Central memory CD4-positive, alpha-beta T cell (primary cell): Measurements from ENCODE around the gene KLHL15.
A peak's percentile ranks its signal among the peaks of the same experiment; 100 is the strongest.
"Not testable (repeated sequence)": the region's sequence is repeated elsewhere in the genome, so short reads cannot be mapped to it uniquely, and the experiment has no call there.

Experiments
- DNase-seq: peaks from one replicate; pipeline ENCODE4 v3.0.0; 2022
- total RNA-seq, 3 experiments: gene quantifications; one replicate each; lab custom pipeline; 2026; lab: John Stamatoyannopoulos, UW

Gene KLHL15, protein sequence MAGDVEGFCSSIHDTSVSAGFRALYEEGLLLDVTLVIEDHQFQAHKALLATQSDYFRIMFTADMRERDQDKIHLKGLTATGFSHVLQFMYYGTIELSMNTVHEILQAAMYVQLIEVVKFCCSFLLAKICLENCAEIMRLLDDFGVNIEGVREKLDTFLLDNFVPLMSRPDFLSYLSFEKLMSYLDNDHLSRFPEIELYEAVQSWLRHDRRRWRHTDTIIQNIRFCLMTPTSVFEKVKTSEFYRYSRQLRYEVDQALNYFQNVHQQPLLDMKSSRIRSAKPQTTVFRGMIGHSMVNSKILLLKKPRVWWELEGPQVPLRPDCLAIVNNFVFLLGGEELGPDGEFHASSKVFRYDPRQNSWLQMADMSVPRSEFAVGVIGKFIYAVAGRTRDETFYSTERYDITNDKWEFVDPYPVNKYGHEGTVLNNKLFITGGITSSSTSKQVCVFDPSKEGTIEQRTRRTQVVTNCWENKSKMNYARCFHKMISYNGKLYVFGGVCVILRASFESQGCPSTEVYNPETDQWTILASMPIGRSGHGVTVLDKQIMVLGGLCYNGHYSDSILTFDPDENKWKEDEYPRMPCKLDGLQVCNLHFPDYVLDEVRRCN
- 40.1 to 128 (median 59.1) reads per million in 3 experiments for total RNA-seq

DNA sequence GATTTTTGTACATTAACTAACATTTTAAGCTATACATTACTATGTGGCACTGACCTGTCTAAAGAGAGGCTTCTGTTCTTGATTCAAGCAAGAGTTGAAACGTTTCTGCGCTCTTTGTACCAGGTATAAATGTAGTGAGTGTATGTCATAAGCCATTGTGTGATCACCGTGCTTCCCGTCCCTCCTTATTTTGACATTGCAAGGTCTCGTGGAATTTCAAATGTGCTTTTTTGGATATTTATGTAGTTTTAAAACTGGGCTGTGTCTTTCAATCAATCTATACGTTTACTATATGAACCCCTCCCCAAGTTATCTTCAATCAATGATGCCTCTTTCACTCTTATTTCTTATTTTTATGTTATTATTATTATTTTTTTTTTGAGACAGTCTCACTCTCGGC, at the start of gene KLHL15:
TSS of gene KLHL15 (minus strand) at position 101 of the 400 bp plus-strand sequence. CDS start 20,493 bp downstream, outside the sequence.
- no peak for DNase-seq

GRCh38 chrX:24069877-24070276, 42.9 kb upstream of the KLHL15 start:
- DNase-seq: no peak

- no peak for DNase-seq
Measured at GRCh38 chrX:24063488-24063887, 36.5 kb upstream of the KLHL15 start.

DNA sequence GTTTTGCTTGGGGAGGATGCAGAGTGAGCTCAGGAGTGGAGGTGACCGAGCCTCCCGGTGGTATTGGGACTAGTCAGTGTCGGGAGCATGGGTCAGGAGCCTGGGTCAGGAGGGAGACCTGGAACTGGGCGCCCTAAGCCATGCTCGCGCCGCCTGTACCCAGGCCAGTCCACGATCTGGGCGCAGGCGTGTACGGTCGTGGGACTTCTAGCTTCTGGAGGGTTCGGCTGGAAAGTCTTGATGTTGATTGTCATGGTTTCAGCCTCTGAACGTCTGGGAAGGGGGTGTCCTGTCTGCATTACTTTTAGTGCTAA, 28.0 kb upstream of the KLHL15 start:
- no peak for DNase-seq

DNA sequence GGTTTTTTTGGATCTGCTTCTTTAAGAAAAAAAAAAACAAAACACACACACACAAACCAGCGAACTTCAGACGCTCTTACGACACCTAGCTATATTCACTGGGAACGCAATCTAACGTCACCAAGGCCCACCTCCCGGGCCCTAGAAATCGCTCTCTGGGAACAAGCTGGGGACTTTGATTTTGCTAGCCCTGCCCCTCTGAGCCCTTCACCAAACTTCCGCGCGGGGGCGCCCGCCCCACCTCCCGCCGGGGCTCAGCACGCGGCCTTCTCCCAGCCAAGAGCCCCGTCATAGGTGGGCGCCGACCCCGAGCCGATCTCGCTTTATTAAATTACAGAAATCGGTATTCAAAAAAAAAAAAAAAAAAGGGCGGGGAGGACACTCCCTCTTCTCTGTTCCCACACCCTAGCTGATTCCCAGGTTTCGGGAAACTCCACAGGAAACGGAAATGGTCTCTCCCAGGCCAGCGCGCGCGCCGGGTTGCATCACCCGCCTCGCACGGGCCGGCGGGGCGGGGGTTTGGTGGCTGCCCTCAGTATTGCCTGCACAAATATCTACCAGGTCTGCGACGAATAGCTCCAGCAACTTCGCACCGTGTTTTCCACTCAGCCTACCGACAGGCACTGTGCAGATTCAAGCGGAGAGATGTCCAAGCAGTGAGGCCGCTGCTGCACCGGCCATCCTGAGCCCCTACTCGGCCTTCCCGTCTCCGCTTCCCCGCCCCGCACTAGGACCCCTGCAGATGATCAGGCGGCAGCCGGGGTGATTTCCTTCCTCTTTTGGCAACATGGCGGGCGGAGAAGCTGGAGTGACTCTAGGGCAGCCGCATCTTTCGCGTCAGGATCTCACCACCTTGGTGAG, 27.4 kb upstream of the KLHL15 start, which contains the start of gene EIF2S3:
TSS of gene EIF2S3 (plus strand) at position 775 of the 861 bp plus-strand sequence. CDS start at position 788, 13 bp downstream.
- peak; percentile 95 for DNase-seq

GRCh38 chrX:24050522-24051318, 23.7 kb upstream of the KLHL15 start:
- DNase-seq: not testable (repeated sequence)

DNA sequence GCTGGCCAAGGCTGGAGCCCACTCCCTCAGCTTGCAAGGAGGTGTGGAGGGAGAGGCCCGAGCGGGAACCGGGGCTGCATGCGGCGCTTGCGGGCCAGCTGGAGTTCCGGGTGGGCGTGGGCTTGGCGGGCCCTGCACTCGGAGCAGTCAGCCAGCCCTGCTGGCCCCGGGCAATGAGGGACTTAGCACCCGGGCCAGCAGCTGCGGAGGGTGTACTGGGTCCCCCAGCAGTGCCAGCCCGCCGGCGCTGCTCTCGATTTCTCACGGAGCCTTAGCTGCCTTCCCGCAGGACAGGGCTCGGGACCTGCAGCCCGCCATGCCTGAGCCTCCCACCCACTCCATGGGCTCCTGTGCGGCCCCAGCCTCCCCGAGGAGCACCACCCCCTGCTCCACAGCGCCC, 22.7 kb upstream of the KLHL15 start:
- DNase-seq: not testable (repeated sequence)

- not testable (repeated sequence) for DNase-seq
Measured at GRCh38 chrX:24046060-24046459, 19.1 kb upstream of the KLHL15 start.

- no peak for DNase-seq
Measured at GRCh38 chrX:24037729-24038128, 10.7 kb upstream of the KLHL15 start.

DNA sequence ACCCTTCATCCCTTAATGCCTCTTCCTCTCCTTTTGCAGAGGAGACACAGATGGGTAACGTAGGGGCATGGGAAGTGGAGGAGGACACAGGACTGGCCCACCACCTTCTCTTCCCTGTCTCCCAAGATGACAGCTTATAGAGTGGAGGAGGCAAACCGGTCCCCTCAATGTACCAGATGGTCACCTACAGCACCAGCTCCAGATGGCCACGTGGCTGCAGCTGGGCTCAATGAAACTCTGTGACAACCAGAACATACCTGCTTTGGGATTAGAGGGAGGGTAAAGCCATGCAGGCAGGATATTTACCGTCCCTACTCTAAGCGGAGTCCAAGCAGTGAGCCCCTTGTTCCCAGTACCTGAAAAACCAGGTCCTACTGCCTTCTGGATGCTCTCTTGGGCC, 7.5 kb upstream of the KLHL15 start:
- no peak for DNase-seq

DNA sequence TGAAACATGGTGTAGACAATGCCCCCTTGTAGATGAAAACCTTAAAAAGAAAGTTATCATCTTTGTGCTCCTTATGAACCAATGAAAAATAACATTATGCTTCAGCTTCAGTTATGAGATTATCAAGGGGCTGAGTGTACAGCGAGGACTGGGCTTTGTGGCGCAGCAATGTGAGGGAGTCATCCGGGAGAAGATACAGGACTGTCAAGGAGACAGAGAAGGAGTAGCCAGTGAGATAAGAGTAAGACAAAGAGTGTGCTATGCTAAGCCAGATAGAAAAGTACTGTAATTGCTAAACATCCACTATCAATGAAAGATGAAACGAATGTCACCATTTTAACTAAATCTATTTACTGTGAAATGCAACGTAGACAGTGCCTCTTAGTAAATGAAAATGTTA, 3.6 kb upstream of the KLHL15 start:
- no peak for DNase-seq

GRCh38 chrX:24027985-24028384, 999 bp upstream of the KLHL15 start:
- no peak for DNase-seq

GRCh38 chrX:24026432-24026831, 554 bp downstream of the KLHL15 start:
- no peak for DNase-seq

GRCh38 chrX:24025741-24026403, 1.1 kb downstream of the KLHL15 start:
- no peak for DNase-seq

- DNase-seq: peak; percentile 76
Measured at GRCh38 chrX:24024819-24025740, 1.9 kb downstream of the KLHL15 start.

GRCh38 chrX:24023972-24024669, 2.9 kb downstream of the KLHL15 start:
- DNase-seq: peak; percentile 9

- no peak for DNase-seq
Measured at GRCh38 chrX:24023544-24023943, 3.4 kb downstream of the KLHL15 start.

DNA sequence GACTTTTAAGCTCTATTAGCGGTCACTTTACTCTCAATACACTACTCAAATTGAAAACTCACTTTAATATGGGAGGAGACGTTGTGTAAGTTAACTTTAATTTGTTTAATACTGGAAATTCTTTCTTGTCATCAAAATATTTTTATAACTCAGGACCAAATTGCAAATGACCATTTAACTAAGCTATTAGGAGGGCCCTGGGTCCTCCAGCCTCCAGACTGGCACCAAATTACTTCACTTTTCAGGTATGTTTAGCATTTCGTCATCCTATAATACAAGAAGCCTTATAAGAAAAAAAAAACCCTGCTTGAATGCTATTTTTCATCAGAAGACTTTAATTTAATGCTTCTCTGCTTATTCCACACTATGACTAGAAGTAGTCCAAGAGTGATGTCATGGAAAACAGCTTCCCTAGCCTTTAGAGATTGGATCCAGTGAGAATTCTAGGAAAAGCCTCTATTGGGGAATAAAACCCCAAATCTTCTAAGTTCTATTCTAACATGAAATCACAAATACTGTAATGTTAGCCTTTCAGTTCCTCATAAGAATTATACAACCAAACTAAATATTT, 6.6 kb downstream of the KLHL15 start:
- DNase-seq: no peak

- DNase-seq: no peak
Measured at GRCh38 chrX:24019448-24019847, 7.5 kb downstream of the KLHL15 start.

DNA sequence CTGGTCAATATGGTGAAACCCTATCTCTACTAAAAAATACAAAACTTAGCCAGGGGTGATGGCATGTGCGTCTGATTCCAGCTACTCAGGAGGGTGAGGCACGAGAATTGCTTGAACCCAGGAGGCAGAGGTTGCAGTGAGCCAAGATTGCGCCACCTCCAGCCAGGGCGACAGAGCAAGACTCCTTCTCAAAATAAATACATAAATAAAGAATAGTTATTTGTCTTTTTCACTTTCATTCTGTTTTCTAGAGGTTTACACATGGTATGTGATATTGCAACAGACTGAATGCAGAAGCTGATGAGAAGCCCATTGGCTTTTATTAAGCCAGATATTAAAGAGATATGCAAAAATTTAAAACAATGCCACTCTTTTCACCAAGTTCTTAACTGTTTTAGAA, 8.2 kb downstream of the KLHL15 start:
- no peak for DNase-seq
